Measurements from ENCODE around the gene COG8.
"Not testable (repeated sequence)": the region's sequence is repeated elsewhere in the genome, so short reads cannot be mapped to it uniquely, and the experiment has no call there.

Gene COG8, protein sequence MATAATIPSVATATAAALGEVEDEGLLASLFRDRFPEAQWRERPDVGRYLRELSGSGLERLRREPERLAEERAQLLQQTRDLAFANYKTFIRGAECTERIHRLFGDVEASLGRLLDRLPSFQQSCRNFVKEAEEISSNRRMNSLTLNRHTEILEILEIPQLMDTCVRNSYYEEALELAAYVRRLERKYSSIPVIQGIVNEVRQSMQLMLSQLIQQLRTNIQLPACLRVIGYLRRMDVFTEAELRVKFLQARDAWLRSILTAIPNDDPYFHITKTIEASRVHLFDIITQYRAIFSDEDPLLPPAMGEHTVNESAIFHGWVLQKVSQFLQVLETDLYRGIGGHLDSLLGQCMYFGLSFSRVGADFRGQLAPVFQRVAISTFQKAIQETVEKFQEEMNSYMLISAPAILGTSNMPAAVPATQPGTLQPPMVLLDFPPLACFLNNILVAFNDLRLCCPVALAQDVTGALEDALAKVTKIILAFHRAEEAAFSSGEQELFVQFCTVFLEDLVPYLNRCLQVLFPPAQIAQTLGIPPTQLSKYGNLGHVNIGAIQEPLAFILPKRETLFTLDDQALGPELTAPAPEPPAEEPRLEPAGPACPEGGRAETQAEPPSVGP

DNA sequence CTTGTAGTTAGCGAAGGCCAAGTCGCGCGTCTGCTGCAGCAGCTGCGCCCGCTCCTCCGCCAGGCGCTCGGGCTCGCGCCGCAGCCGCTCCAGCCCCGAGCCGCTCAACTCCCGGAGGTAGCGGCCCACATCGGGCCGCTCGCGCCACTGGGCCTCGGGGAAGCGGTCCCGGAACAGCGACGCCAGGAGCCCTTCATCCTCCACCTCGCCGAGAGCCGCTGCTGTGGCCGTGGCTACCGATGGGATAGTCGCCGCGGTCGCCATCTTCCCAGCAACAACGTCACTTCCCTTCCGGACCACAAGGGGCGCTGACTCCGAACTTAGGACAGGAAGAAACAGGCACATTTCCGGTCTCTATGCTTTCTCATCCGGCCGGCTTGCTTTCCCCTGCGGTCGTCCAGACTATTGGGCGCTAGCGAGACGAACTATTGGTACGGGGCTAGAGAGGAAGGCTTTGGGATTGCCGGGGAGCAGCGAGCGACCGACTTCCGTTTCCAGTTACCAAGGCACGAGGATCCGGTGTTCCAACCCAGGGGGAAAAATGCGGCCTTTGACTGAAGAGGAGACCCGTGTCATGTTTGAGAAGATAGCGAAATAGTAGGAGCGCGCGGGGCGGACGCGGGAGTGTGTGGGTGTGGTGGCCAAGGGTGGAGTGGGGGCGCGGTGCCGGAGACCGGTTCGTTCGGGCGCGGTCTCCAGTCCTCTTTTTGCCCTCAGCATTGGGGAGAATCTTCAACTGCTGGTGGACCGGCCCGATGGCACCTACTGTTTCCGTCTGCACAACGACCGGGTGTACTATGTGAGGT, at the start of gene COG8, which contains the start of gene NIP7:
TSS of gene COG8 (minus strand) at position 276 of the 806 bp plus-strand sequence. CDS start at position 264, 12 bp downstream.
TSS of gene NIP7 (plus strand) at position 484 of the 806 bp plus-strand sequence. CDS start at position 542, 58 bp downstream.
- peak; percentile 90 for DNase-seq

DNA sequence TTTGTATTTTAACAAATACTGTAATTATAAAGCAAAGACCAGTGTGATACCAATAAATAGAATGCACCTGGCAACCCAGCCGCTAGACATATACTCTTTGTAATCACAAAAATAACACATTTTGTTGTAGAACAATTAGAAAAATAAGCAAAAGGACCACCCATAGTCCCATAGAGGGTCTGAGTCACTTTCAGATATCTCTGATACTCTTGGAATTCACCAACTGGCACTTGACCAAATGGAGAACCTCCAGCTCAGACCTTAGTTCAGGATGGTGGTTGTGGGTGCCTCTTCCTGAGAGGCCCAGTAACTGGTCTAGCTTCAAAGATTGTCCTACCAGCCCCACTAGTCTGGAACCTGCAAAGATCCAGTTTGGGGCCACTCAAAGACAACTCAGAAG, 47.2 kb upstream of the COG8 start:
- DNase-seq, result no peak

GRCh38 chr16:69384974-69385373, 45.6 kb upstream of the COG8 start:
- DNase-seq, result no peak

GRCh38 chr16:69382421-69382820, 43.1 kb upstream of the COG8 start:
- no peak for DNase-seq

- DNase-seq, result no peak
These were observed 41.9 kb upstream of the COG8 start for GRCh38 chr16:69381231-69381630.

DNA sequence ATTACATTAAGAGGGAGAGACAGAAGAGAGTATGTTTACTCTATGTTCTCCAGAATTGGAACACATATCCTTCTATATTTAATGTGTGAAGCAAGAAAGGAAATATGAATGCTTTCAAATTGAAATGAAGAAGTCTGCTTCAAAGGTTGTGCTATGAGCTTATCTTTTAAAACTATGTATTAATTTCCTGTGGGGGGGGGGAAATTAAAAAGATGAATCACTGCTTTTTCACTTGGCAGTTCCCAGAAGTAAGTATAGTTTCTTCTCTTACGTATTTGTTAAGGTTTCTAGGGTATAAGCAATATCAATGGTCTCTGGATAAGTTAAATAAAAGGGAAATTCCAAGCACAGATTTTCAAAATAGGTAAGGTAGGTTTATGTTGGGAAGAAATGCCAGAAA, 39.4 kb upstream of the COG8 start:
- no peak for DNase-seq

DNA sequence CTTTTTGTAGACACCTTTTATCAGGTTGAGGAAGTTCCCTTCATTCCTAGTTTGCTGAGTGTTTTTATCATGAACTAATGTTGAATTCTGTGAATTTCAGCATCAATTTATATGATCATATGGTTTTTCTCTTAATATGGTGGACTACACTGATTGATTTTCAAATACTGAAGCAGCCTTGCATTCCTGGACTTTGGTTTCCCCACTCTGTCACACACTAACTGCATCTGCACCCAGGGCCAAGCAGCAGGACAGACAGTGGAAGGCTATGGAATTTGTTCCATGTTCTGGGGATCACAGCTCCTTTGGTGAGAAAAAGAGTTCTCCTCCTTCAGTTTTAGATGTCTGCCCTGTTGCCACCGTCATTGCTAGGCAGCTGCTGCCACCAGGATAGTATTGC, 38.7 kb upstream of the COG8 start:
- no peak for DNase-seq

GRCh38 chr16:69376393-69377059, 37.2 kb upstream of the COG8 start:
- DNase-seq, result no peak

DNA sequence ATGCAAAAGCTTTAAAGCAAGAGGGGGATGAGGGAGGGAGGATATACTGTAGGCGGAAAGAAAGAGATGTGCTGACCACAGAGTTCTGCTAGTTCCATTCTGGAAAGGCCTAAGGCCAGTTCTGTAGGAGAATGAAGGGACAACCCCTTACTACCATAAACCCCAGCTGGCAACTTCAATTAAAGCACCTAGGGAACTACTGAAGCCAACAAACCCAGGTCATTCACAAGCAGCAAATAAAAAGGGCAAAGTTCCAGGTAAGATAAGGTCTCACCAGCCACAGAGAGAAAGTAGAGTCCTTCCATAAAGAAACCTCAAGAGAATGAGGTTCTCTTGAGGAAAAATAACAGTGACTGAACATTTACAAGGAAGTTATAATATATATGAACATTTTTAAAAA, 33.7 kb upstream of the COG8 start:
- DNase-seq, result no peak

GRCh38 chr16:69371564-69371963, 32.2 kb upstream of the COG8 start:
- no peak for DNase-seq

- no peak for DNase-seq
These were observed 29.5 kb upstream of the COG8 start for GRCh38 chr16:69368866-69369265.

GRCh38 chr16:69367980-69368379, 28.6 kb upstream of the COG8 start:
- DNase-seq, result no peak

GRCh38 chr16:69366431-69366830, 27.1 kb upstream of the COG8 start:
- no peak for DNase-seq

DNA sequence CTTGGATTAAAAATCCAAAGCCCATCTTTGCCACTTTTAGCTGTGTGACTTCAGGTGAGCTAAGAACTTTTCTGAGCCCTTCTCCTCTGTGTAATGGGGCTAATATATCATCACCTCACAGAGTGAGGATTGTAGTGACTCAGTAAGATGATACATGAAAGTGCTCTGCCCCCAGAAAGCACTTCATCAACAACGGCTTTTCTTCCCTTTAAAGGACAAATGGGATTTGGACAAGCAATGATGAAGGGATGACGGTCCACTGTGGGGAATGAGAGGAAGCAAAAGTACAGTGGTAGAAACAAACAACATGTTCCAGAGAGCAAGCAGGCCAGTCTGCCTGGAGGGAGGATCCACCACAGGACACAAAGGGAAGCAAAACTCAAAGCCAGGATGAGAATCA, 26.5 kb upstream of the COG8 start:
- no peak for DNase-seq

GRCh38 chr16:69364088-69364487, 24.7 kb upstream of the COG8 start:
- no peak for DNase-seq

GRCh38 chr16:69363281-69363717, 23.9 kb upstream of the COG8 start:
- DNase-seq, result no peak

GRCh38 chr16:69360070-69360469, 20.7 kb upstream of the COG8 start:
- DNase-seq, result not testable (repeated sequence)

GRCh38 chr16:69351309-69352027, 12.1 kb upstream of the COG8 start, which contains the start of gene TMED6:
TMED6 (minus strand) TSS chr16:69351786; CDS start chr16:69351753, 33 bp downstream.
- DNase-seq, result peak; percentile 50

DNA sequence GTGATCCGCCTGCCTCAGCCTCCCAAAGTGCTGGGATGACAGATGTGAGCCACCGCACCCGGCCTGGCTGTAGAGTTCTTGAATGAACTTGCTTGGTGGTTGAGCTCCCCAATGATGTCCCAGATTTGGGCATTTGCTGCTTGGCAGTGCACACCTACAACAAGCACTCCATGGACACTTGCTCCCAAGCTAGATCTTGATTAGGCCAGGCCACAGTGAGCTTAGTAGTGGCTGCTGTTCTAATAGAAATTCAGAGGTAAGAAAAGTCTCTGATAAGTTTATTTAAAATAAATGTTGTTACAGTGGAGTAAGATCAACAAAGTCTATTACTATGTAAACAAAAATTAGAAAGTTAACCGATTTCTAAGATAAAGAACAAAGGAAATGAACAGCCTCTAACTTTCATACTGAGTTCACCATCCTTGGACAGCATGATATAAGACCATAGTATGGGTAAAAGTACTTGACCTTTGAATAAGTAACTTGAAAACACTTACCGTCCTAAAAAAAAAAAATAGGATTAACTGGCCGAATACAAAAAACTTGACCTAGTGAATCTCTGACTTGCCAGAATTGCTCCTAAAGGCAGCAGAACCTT, 11.3 kb upstream of the COG8 start:
- no peak for DNase-seq

- DNase-seq, result no peak
These were observed 10.2 kb upstream of the COG8 start for GRCh38 chr16:69349536-69349935.

GRCh38 chr16:69348222-69348621, 8.9 kb upstream of the COG8 start:
- no peak for DNase-seq

DNA sequence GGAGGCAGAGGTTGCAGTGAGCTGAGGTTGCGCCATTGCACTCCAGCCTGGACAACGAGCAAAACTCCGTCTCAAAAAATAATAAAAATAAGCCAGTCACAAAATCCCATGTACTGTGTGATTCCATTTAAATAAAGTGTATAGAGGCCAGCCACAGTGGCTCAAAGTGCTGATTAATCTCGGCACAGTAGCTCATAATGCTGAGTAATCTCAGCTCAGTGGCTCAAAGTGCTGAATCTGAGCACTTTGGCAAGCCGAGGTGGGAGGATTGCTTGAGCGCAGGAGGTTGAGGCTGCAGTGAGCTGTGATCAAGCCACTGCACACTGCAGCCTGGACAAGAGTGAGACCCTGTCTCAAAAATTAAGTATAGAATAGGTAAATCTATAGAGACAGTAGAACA, 7.3 kb upstream of the COG8 start:
- no peak for DNase-seq
